ENCODE measurements around the gene LACTB.
"Not testable (repeated sequence)": the region's sequence is repeated elsewhere in the genome, so short reads cannot be mapped to it uniquely, and the experiment has no call there.

Gene LACTB

GRCh38 chr15:63093486-63094205 lies 28.0 kb upstream of the LACTB start:
- in situ Hi-C loops (cut with HindIII; ENCODE audit: low pct_unique_long_range_greater_than_20kb, low sequenced_read_pairs) = no loop called here
- peak; percentile 63 to 82 for DNase-seq (ENCODE audit: low read depth in 1 of 2, low spot score in 1 of 2)
- no peak for TF ChIP-seq JUND (IDR thresholded peaks at IDR 0.05; ENCODE audit: low read depth)

- in situ Hi-C loops (cut with HindIII; ENCODE audit: low pct_unique_long_range_greater_than_20kb, low sequenced_read_pairs) = no loop called here
- no peak for TF ChIP-seq JUND (IDR thresholded peaks at IDR 0.05; ENCODE audit: low read depth)
- DNase-seq (ENCODE audit: low read depth in 1 of 2, low spot score in 1 of 2) = peak in 1 of 2 experiments; percentile 30
Observed at GRCh38 chr15:63094495-63094931, 27.1 kb upstream of the LACTB start.

GRCh38 chr15:63096178-63096577 lies 25.5 kb upstream of the LACTB start:
- no peak for DNase-seq (ENCODE audit: low read depth in 1 of 2, low spot score in 1 of 2)
- in situ Hi-C loops (cut with HindIII; ENCODE audit: low pct_unique_long_range_greater_than_20kb, low sequenced_read_pairs) = no loop called here
- TF ChIP-seq JUND (IDR thresholded peaks at IDR 0.05; ENCODE audit: low read depth) = no peak

- DNase-seq (ENCODE audit: low read depth in 1 of 2, low spot score in 1 of 2); in situ Hi-C loops (cut with HindIII; ENCODE audit: low pct_unique_long_range_greater_than_20kb, low sequenced_read_pairs): not testable (repeated sequence)
Observed at GRCh38 chr15:63098901-63099300, 22.8 kb upstream of the LACTB start.

GRCh38 chr15:63099581-63099980 lies 22.1 kb upstream of the LACTB start:
- in situ Hi-C loops (cut with HindIII; ENCODE audit: low pct_unique_long_range_greater_than_20kb, low sequenced_read_pairs); DNase-seq (ENCODE audit: low read depth in 1 of 2, low spot score in 1 of 2): not testable (repeated sequence)

- in situ Hi-C loops (cut with HindIII; ENCODE audit: low pct_unique_long_range_greater_than_20kb, low sequenced_read_pairs) = no loop called here
- TF ChIP-seq JUND (IDR thresholded peaks at IDR 0.05; ENCODE audit: low read depth) = no peak
- DNase-seq (ENCODE audit: low read depth in 1 of 2, low spot score in 1 of 2) = no peak
Observed at GRCh38 chr15:63103416-63103815, 18.2 kb upstream of the LACTB start.

- no peak for DNase-seq (ENCODE audit: low read depth in 1 of 2, low spot score in 1 of 2)
- TF ChIP-seq JUND (IDR thresholded peaks at IDR 0.05; ENCODE audit: low read depth) = no peak
- in situ Hi-C loops (cut with HindIII; ENCODE audit: low pct_unique_long_range_greater_than_20kb, low sequenced_read_pairs) = no loop called here
Observed at GRCh38 chr15:63104727-63105126, 16.9 kb upstream of the LACTB start.

GRCh38 chr15:63105354-63105753 lies 16.3 kb upstream of the LACTB start:
- in situ Hi-C loops (cut with HindIII; ENCODE audit: low pct_unique_long_range_greater_than_20kb, low sequenced_read_pairs); DNase-seq (ENCODE audit: low read depth in 1 of 2, low spot score in 1 of 2): not testable (repeated sequence)

- no peak for DNase-seq (ENCODE audit: low read depth in 1 of 2, low spot score in 1 of 2)
- in situ Hi-C loops (cut with HindIII; ENCODE audit: low pct_unique_long_range_greater_than_20kb, low sequenced_read_pairs) = no loop called here
Observed at GRCh38 chr15:63107895-63108546, 13.6 kb upstream of the LACTB start.

GRCh38 chr15:63109498-63109897 lies 12.2 kb upstream of the LACTB start:
- in situ Hi-C loops (cut with HindIII; ENCODE audit: low pct_unique_long_range_greater_than_20kb, low sequenced_read_pairs) = no loop called here
- no peak for TF ChIP-seq JUND (IDR thresholded peaks at IDR 0.05; ENCODE audit: low read depth)
- no peak for DNase-seq (ENCODE audit: low read depth in 1 of 2, low spot score in 1 of 2)

More at GRCh38 chr15:63107895-63108546, 13.6 kb upstream of the LACTB start:
- TF ChIP-seq JUND (IDR thresholded peaks at IDR 0.05; ENCODE audit: low read depth) = no peak

GRCh38 chr15:63109920-63110319 lies 11.7 kb upstream of the LACTB start:
- TF ChIP-seq JUND (IDR thresholded peaks at IDR 0.05; ENCODE audit: low read depth) = no peak
- DNase-seq (ENCODE audit: low read depth in 1 of 2, low spot score in 1 of 2) = no peak
- in situ Hi-C loops (cut with HindIII; ENCODE audit: low pct_unique_long_range_greater_than_20kb, low sequenced_read_pairs) = no loop called here

GRCh38 chr15:63110428-63111026 lies 11.1 kb upstream of the LACTB start:
- peak in 1 of 2 experiments; percentile 30 for DNase-seq (ENCODE audit: low read depth in 1 of 2, low spot score in 1 of 2)
- in situ Hi-C loops (cut with HindIII; ENCODE audit: low pct_unique_long_range_greater_than_20kb, low sequenced_read_pairs) = no loop called here

GRCh38 chr15:63111481-63111880 lies 10.2 kb upstream of the LACTB start:
- in situ Hi-C loops (cut with HindIII; ENCODE audit: low pct_unique_long_range_greater_than_20kb, low sequenced_read_pairs) = no loop called here
- DNase-seq (ENCODE audit: low read depth in 1 of 2, low spot score in 1 of 2) = no peak
- TF ChIP-seq JUND (IDR thresholded peaks at IDR 0.05; ENCODE audit: low read depth) = no peak

More at GRCh38 chr15:63110428-63111026, 11.1 kb upstream of the LACTB start:
- no peak for TF ChIP-seq JUND (IDR thresholded peaks at IDR 0.05; ENCODE audit: low read depth)
